GM12872 (cell line): Measurements from ENCODE around the gene RRM2.

Source experiments
- CTCF ChIP-seq: IDR thresholded peaks from 3 replicates; pipeline ENCODE4 v1.5.1; 2011; ENCODE audit warnings: low read depth, mild to moderate bottlenecking, low read length, moderate library complexity; ENCODE audit not compliant: insufficient read depth

Gene RRM2

GRCh38 chr2:10078704-10079265 lies 43.8 kb upstream of the RRM2 start:
- TF ChIP-seq CTCF: no peak

- TF ChIP-seq CTCF: no peak
Measured at GRCh38 chr2:10079266-10079869, 43.2 kb upstream of the RRM2 start.

- TF ChIP-seq CTCF: peak; percentile 39; the same call in 1 of the 3 replicates
Measured at GRCh38 chr2:10079870-10080535, 42.5 kb upstream of the RRM2 start, which contains the start of gene CYS1. CYS1 (minus strand) TSS chr2:10080411; CDS start chr2:10080223, 188 bp downstream.

DNA sequence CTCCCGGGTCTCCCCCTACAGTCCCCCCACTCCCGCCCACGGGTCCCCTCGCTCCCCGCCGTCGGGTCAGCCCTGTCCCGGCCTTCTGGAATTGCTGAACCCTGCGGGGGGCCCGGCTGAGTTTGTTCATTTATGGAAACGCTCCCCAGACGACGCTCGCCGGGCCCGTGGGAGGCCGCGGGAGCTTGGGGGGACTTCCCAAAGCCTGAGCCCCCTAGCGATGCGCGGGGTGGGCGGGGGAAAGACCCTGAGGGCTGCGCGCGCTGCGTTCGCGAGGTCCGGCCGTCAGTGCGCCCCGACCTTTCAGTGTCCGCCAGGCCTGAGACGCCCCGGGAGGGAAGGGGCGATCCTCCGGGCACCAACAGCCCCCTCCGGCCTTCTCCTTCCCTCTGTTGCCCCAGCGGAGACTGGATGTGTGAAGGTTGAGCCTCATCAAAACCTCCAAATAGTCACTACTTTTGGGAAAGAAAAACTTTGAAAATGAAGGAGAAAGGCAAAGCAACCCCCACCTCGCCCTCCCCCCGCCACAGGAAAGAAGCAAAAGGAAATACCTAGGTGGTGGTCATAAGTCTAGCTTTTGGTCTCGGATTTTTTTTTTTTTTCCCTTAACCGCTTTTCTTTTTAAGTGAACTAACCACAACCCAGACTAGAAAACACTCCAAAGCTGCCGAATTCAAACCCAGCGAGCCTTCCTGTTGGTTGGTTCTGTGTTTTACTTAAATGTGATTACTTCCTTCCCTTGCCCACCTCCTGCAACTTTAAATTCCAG lies 41.8 kb upstream of the RRM2 start:
- TF ChIP-seq CTCF: no peak

GRCh38 chr2:10083046-10083445 lies 39.5 kb upstream of the RRM2 start:
- TF ChIP-seq CTCF: no peak

GRCh38 chr2:10083692-10084211 lies 38.8 kb upstream of the RRM2 start:
- no peak for TF ChIP-seq CTCF
